ENCODE measurements around the gene WWOX. TPM values are rescaled to one million over a fixed set of nuclear protein-coding genes. Genes with fewer than 3 reads are reported as not detected.

The WWOX gene
- total RNA-seq, 1 experiment from 2014 or later: 15.6 TPM

- Mint-ChIP-seq H3K36me3 (ENCODE audit: insufficient read depth in 1 of 3, low read depth in 3 of 3) (no peaks in the 10 kb centered on the region), H3K9me3 (no peaks in the 10 kb centered on the region), H3K27me3 (ENCODE audit: low read depth) (no peaks in the 10 kb centered on the region), H3K4me3 (0 out of 5 replicates have a peak overlapping the region, but pooled peaks of 1 of the 2 experiments have one; percentile 20), H3K4me1 (peaks cover 26 to 52% of the 10 kb centered on the region in 2 experiments), H3K27ac (peak overlapping the region in 1 of 3 experiments; percentile 6; a peak in 2 of 7 replicates)
- Histone ChIP-seq H4K20me1 (ENCODE audit: control insufficient read depth, insufficient read depth, insufficient read length) (no peaks in the 10 kb centered on the region), H2BK5ac (ENCODE audit: insufficient read length, low read length) (no peak overlapping the region), H4K91ac (ENCODE audit: insufficient read length, low read depth, low read length) (no peak overlapping the region), H3K23ac (ENCODE audit: insufficient read length, low read depth, low read length) (no peak overlapping the region), H2BK20ac (ENCODE audit: low read depth, low read length, poor library complexity, severe bottlenecking) (no peak overlapping the region), H2BK12ac (ENCODE audit: insufficient read length, low read depth, low read length) (no peak overlapping the region), H3K18ac (ENCODE audit: insufficient read length, low read depth, low read length) (no peak overlapping the region), H3K9me3 (ENCODE audit: control insufficient read depth, low read depth, low read length) (no peaks in the 10 kb centered on the region), H3K79me2 (ENCODE audit: insufficient read depth, low read length) (no peaks in the 10 kb centered on the region), H2AFZ (ENCODE audit: low read length) (no peak overlapping the region), H3K27me3 (ENCODE audit: insufficient read depth, low read length) (no peaks in the 10 kb centered on the region), H4K8ac (replicated peaks; ENCODE audit: insufficient read length, low read depth, low read length) (no peak overlapping the region), H3K14ac (ENCODE audit: insufficient read depth, low read length) (no peak overlapping the region), H3T11ph (ENCODE audit: low read length) (no peak overlapping the region), H3K23me2 (ENCODE audit: insufficient read length, low read depth, low read length, poor library complexity, severe bottlenecking) (no peaks in the 10 kb centered on the region), H3K4me1 (ENCODE audit: insufficient read depth, low read length) (no peaks in the 10 kb centered on the region), H3K79me1 (ENCODE audit: insufficient read depth, low read depth, low read length, poor library complexity, severe bottlenecking) (no peaks in the 10 kb centered on the region), H4K5ac (ENCODE audit: insufficient read length, low read depth, low read length) (no peak overlapping the region), H3K56ac (ENCODE audit: insufficient read length, low read depth, low read length) (no peak overlapping the region), H3K4ac (ENCODE audit: low read depth, low read length) (no peak overlapping the region), H3K9ac (ENCODE audit: extremely low read depth, insufficient read length, low read length) (no peak overlapping the region), H3K4me2 (ENCODE audit: insufficient read depth, insufficient read length, low read length) (no peak overlapping the region), H2BK120ac (ENCODE audit: low read depth, low read length, poor library complexity, severe bottlenecking) (no peak overlapping the region), H2BK15ac (ENCODE audit: low read depth, low read length) (no peak overlapping the region), H2AK5ac (ENCODE audit: insufficient read length, low read length) (no peak overlapping the region), H3K27ac (ENCODE audit: insufficient read length, low read depth, low read length) (no peak overlapping the region)
- DNase-seq: no peak
- WGBS (ENCODE audit: extremely low coverage, insufficient read length, low lambda C conversion rate): no CpG with 5 or more reads among the region's 9 CpGs
- TF ChIP-seq, protein P1, sequence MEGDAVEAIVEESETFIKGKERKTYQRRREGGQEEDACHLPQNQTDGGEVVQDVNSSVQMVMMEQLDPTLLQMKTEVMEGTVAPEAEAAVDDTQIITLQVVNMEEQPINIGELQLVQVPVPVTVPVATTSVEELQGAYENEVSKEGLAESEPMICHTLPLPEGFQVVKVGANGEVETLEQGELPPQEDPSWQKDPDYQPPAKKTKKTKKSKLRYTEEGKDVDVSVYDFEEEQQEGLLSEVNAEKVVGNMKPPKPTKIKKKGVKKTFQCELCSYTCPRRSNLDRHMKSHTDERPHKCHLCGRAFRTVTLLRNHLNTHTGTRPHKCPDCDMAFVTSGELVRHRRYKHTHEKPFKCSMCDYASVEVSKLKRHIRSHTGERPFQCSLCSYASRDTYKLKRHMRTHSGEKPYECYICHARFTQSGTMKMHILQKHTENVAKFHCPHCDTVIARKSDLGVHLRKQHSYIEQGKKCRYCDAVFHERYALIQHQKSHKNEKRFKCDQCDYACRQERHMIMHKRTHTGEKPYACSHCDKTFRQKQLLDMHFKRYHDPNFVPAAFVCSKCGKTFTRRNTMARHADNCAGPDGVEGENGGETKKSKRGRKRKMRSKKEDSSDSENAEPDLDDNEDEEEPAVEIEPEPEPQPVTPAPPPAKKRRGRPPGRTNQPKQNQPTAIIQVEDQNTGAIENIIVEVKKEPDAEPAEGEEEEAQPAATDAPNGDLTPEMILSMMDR (conservative IDR thresholded peaks at IDR 0.05): no peak
These were observed 189.4 kb downstream of the WWOX start for GRCh38 chr16:78288888-78289287.
